Measurements from ENCODE around the gene COL24A1. TPM values are rescaled to one million over a fixed set of nuclear protein-coding genes. Genes with fewer than 3 reads are reported as not detected.

COL24A1 gene
- total RNA-seq, 1 experiment from 2014 or later = 3.2 TPM

- DNase-seq = no peak
- no peak overlapping the region for H3K27ac ChIP-seq
- H3K27me3 ChIP-seq = no peaks in the 10 kb centered on the region
Measured at GRCh38 chr1:85943945-85944344, 212.6 kb downstream of the COL24A1 start.

GRCh38 chr1:85943526-85943925 is 213.0 kb downstream of the COL24A1 start:
- DNase-seq = no peak
- no peak overlapping the region for H3K27ac ChIP-seq
- no peaks in the 10 kb centered on the region for H3K4me1 ChIP-seq
- H3K27me3 ChIP-seq = no peaks in the 10 kb centered on the region
- H3K4me3 ChIP-seq = no peak overlapping the region
- no peaks in the 10 kb centered on the region for H3K36me3 ChIP-seq
- H3K9me3 ChIP-seq (replicated peaks) = no peaks in the 10 kb centered on the region

More at GRCh38 chr1:85943945-85944344, 212.6 kb downstream of the COL24A1 start:
- Histone ChIP-seq H3K4me3 (no peak overlapping the region), H3K4me1 (no peaks in the 10 kb centered on the region), H3K36me3 (no peaks in the 10 kb centered on the region), H3K9me3 (replicated peaks) (no peaks in the 10 kb centered on the region)

- Histone ChIP-seq H3K4me3 (no peak overlapping the region), H3K4me1 (no peaks in the 10 kb centered on the region), H3K27me3 (no peaks in the 10 kb centered on the region), H3K9me3 (replicated peaks) (no peaks in the 10 kb centered on the region), H3K27ac (no peak overlapping the region), H3K36me3 (no peaks in the 10 kb centered on the region)
- no peak for DNase-seq
Measured at GRCh38 chr1:85940656-85941306, 215.8 kb downstream of the COL24A1 start.

- Histone ChIP-seq H3K4me1 (no peaks in the 10 kb centered on the region), H3K27ac (no peak overlapping the region), H3K27me3 (no peaks in the 10 kb centered on the region), H3K4me3 (no peak overlapping the region), H3K9me3 (replicated peaks) (no peaks in the 10 kb centered on the region), H3K36me3 (no peaks in the 10 kb centered on the region)
- DNase-seq = no peak
Measured at GRCh38 chr1:85938829-85939228, 217.7 kb downstream of the COL24A1 start.

GRCh38 chr1:85936470-85936869 is 220.1 kb downstream of the COL24A1 start:
- Histone ChIP-seq H3K27ac (no peak overlapping the region), H3K27me3 (no peaks in the 10 kb centered on the region), H3K4me3 (no peak overlapping the region), H3K9me3 (replicated peaks) (no peaks in the 10 kb centered on the region), H3K4me1 (no peaks in the 10 kb centered on the region), H3K36me3 (no peaks in the 10 kb centered on the region)
- DNase-seq = no peak

GRCh38 chr1:85936057-85936456 is 220.5 kb downstream of the COL24A1 start:
- no peak overlapping the region for H3K27ac ChIP-seq
- H3K9me3 ChIP-seq (replicated peaks) = no peaks in the 10 kb centered on the region
- H3K27me3 ChIP-seq = no peaks in the 10 kb centered on the region
- H3K36me3 ChIP-seq = no peaks in the 10 kb centered on the region
- DNase-seq = no peak
- no peak overlapping the region for H3K4me3 ChIP-seq
- no peaks in the 10 kb centered on the region for H3K4me1 ChIP-seq

GRCh38 chr1:85935234-85935633 is 221.3 kb downstream of the COL24A1 start:
- Histone ChIP-seq H3K4me1 (no peaks in the 10 kb centered on the region), H3K27me3 (no peaks in the 10 kb centered on the region), H3K4me3 (no peak overlapping the region), H3K36me3 (no peaks in the 10 kb centered on the region), H3K9me3 (replicated peaks) (no peaks in the 10 kb centered on the region), H3K27ac (no peak overlapping the region)
- DNase-seq = no peak

- H3K36me3 ChIP-seq = no peaks in the 10 kb centered on the region
- no peaks in the 10 kb centered on the region for H3K4me1 ChIP-seq
- H3K27ac ChIP-seq = no peak overlapping the region
- H3K4me3 ChIP-seq = no peak overlapping the region
- H3K9me3 ChIP-seq (replicated peaks) = no peaks in the 10 kb centered on the region
- H3K27me3 ChIP-seq = no peaks in the 10 kb centered on the region
- DNase-seq = no peak
Measured at GRCh38 chr1:85934516-85934915, 222.1 kb downstream of the COL24A1 start.

- Histone ChIP-seq H3K9me3 (replicated peaks) (no peaks in the 10 kb centered on the region), H3K4me3 (no peak overlapping the region), H3K27me3 (no peaks in the 10 kb centered on the region), H3K36me3 (no peaks in the 10 kb centered on the region), H3K27ac (no peak overlapping the region), H3K4me1 (no peaks in the 10 kb centered on the region)
- DNase-seq = no peak
Measured at GRCh38 chr1:85933961-85934360, 222.6 kb downstream of the COL24A1 start.

GRCh38 chr1:85911742-85912141 is 244.8 kb downstream of the COL24A1 start:
- H3K4me1 ChIP-seq = no peaks in the 10 kb centered on the region
- no peak overlapping the region for H3K27ac ChIP-seq
- DNase-seq = peak in 1 of 2 experiments; percentile 10
- no peak overlapping the region for H3K4me3 ChIP-seq
- H3K36me3 ChIP-seq = no peaks in the 10 kb centered on the region
- H3K27me3 ChIP-seq = no peaks in the 10 kb centered on the region
- no peaks in the 10 kb centered on the region for H3K9me3 ChIP-seq (replicated peaks)

- Histone ChIP-seq H3K27ac (no peak overlapping the region), H3K9me3 (replicated peaks) (no peaks in the 10 kb centered on the region), H3K4me1 (no peaks in the 10 kb centered on the region), H3K27me3 (no peaks in the 10 kb centered on the region), H3K36me3 (no peaks in the 10 kb centered on the region), H3K4me3 (no peak overlapping the region)
- no peak for DNase-seq
Measured at GRCh38 chr1:85900921-85901320, 255.7 kb downstream of the COL24A1 start.

GRCh38 chr1:85898861-85899260 is 257.7 kb downstream of the COL24A1 start:
- Histone ChIP-seq H3K27ac (no peak overlapping the region), H3K36me3 (no peaks in the 10 kb centered on the region), H3K4me1 (no peaks in the 10 kb centered on the region), H3K27me3 (no peaks in the 10 kb centered on the region), H3K4me3 (no peak overlapping the region), H3K9me3 (replicated peaks) (no peaks in the 10 kb centered on the region)
- DNase-seq = no peak

GRCh38 chr1:85894651-85895050 is 261.9 kb downstream of the COL24A1 start:
- Histone ChIP-seq H3K27ac (no peak overlapping the region), H3K4me1 (no peaks in the 10 kb centered on the region), H3K9me3 (replicated peaks) (no peaks in the 10 kb centered on the region), H3K27me3 (no peaks in the 10 kb centered on the region), H3K36me3 (no peaks in the 10 kb centered on the region), H3K4me3 (no peak overlapping the region)
- DNase-seq = peak; percentile 41 to 55

GRCh38 chr1:85892366-85892765 is 264.2 kb downstream of the COL24A1 start:
- no peak overlapping the region for H3K27ac ChIP-seq
- H3K27me3 ChIP-seq = no peaks in the 10 kb centered on the region
- no peak overlapping the region for H3K4me3 ChIP-seq
- no peak for DNase-seq
- H3K9me3 ChIP-seq (replicated peaks) = no peaks in the 10 kb centered on the region
- no peaks in the 10 kb centered on the region for H3K36me3 ChIP-seq
- H3K4me1 ChIP-seq = no peaks in the 10 kb centered on the region

GRCh38 chr1:85889870-85890269 is 266.7 kb downstream of the COL24A1 start:
- no peaks in the 10 kb centered on the region for H3K36me3 ChIP-seq
- H3K4me1 ChIP-seq = no peaks in the 10 kb centered on the region
- H3K27me3 ChIP-seq = no peaks in the 10 kb centered on the region
- no peak for DNase-seq
- no peak overlapping the region for H3K27ac ChIP-seq
- H3K4me3 ChIP-seq = no peak overlapping the region
- H3K9me3 ChIP-seq (replicated peaks) = no peaks in the 10 kb centered on the region

GRCh38 chr1:85888921-85889320 is 267.7 kb downstream of the COL24A1 start:
- DNase-seq = no peak
- no peaks in the 10 kb centered on the region for H3K36me3 ChIP-seq

More at GRCh38 chr1:85888921-85889320, 267.7 kb downstream of the COL24A1 start:
- Histone ChIP-seq H3K9me3 (replicated peaks) (no peaks in the 10 kb centered on the region), H3K27me3 (no peaks in the 10 kb centered on the region), H3K4me3 (no peak overlapping the region), H3K27ac (no peak overlapping the region), H3K4me1 (no peaks in the 10 kb centered on the region)
